Esophagus (tissue), 2 donors: ENCODE measurements around the gene TSPAN15. TPM values are rescaled to one million over a fixed set of nuclear protein-coding genes. Genes with fewer than 3 reads are reported as not detected.
"Not testable (repeated sequence)": the region's sequence is repeated elsewhere in the genome, so short reads cannot be mapped to it uniquely, and the experiment has no call there.

Source experiments
- H3K27ac ChIP-seq, 2 donors: one replicate each; pipeline ENCODE4 v1.5.1; 2013; ENCODE audit warnings: low read depth in 2 of 2, mild to moderate bottlenecking in 2 of 2, inconsistent platforms in 1 of 2, low read length in 1 of 2, moderate library complexity in 1 of 2
- H3K27me3 ChIP-seq, 2 donors: one replicate each; pipeline ENCODE4 v1.6.1; 2013; ENCODE audit warnings: low read length in 2 of 2, control low read depth in 1 of 2, mild to moderate bottlenecking in 1 of 2; ENCODE audit not compliant: insufficient read depth in 2 of 2, control insufficient read depth in 1 of 2
- H3K36me3 ChIP-seq, 2 donors: one replicate each; pipeline ENCODE4 v1.6.1; 2013; ENCODE audit warnings: low read length in 1 of 2; ENCODE audit not compliant: control insufficient read depth in 2 of 2, insufficient read depth in 2 of 2
- H3K4me1 ChIP-seq, 2 donors: one replicate each; pipeline ENCODE4 v1.6.1; 2013; ENCODE audit warnings: low read length in 1 of 2; ENCODE audit not compliant: control insufficient read depth in 2 of 2, insufficient read depth in 2 of 2
- H3K4me3 ChIP-seq, 2 donors: one replicate each; pipeline ENCODE4 v1.5.1; 2013; ENCODE audit warnings: low read length in 2 of 2, mild to moderate bottlenecking in 2 of 2, low read depth in 1 of 2, moderate library complexity in 1 of 2
- H3K9me3 ChIP-seq, 2 donors: one replicate each; pipeline ENCODE4 v1.6.1; 2013; ENCODE audit warnings: mild to moderate bottlenecking in 2 of 2, low read depth in 1 of 2, low read length in 1 of 2, moderate library complexity in 1 of 2; ENCODE audit not compliant: control insufficient read depth in 2 of 2, insufficient read depth in 1 of 2
- WGBS, 2 donors: extraction: QIAGEN DNeasy Blood & Tissue Kit; methylation state at CpG; one replicate each; pipeline ENCODE4 v1.1.7; 2013; 5-methylcytosine and 5-hydroxymethylcytosine counted together
- polyA plus RNA-seq, 2 donors: library from polyadenylated mRNA; stranded (reverse); fragments of 200-250 nt; gene quantifications; one replicate each; pipeline ENCODE4 v1.2.3, GENCODE V29; 2013
- donor health status: healthy with polysubstance abuse.
- donor health status: Bipolar disorder and iron deficiency.

TSPAN15 gene
- polyA plus RNA-seq, 2 donors, result 8.0 to 23.8 TPM

DNA sequence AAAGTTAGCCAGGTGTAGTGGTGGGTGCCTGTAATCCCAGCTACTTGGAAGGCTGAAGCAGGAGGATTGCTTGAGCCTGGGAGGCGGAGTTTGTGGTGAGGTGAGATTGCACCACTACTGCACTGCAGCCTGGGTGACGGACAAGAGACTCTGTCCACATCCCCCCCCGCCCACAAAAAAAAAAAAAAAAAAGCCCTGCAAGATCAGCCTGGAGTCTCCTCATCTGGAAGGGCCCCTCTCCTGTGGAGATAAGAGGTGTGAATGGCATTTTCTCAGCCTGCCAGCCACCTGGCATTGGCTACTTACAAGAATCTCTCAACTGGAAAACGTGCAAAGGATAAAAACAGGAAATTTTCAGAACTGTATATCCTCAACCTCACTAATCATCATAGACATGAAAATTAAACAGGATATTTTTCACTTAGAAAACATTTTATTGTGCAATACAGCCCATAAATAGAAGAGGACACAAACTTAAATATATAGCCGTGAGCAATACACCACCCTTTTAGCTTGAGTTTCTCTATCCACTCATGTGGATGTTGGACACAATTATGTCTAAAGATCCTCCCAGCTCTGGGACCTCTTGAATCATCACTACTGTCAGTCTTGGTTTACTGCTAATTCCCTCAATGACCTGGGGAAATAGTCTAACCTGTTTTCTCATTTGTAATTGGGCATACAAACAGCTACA, 11.3 kb upstream of the TSPAN15 start:
- Histone ChIP-seq H3K27me3 (peaks cover 0 to 3% of the 10 kb centered on the region in 2 donors), H3K36me3 (no peaks in the 10 kb centered on the region), H3K27ac (peak overlapping the region in 1 of 2 donors; percentile 31), H3K4me3 (no peak overlapping the region), H3K9me3 (no peaks in the 10 kb centered on the region), H3K4me1 (peaks cover 7 to 11% of the 10 kb centered on the region in 2 donors)
- 28 to 41% methylated on average over 5 of the region's 5 CpGs for WGBS, 2 donors

DNA sequence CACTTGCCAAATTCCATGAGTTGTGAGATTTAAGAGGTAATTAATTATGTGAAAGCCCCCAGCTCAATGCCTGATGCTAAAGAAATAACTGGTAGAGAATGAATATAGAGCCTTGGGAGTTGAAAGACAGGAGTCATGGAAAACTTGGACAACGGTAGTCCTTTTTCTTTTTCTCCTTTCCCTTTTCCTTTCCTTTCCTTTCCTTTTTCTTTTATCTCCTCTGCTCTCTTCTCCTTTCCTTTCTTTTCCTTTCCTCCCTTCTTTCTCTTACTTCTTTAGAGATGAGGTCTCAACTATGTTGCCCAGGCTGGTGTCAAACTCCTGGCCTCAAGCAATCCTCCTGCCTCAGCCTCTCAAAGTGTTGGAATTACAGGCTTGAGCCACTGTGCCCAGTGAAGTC, 7.9 kb upstream of the TSPAN15 start:
- peaks cover 0 to 3% of the 10 kb centered on the region in 2 donors for H3K27me3 ChIP-seq
- no peaks in the 10 kb centered on the region for H3K9me3 ChIP-seq
- no peak overlapping the region for H3K27ac ChIP-seq
- no peaks in the 10 kb centered on the region for H3K36me3 ChIP-seq
- WGBS, 2 donors, result 92 to 96% methylated on average over 1 of the region's 1 CpG
- peaks cover 5 to 22% of the 10 kb centered on the region in 2 donors for H3K4me1 ChIP-seq
- H3K4me3 ChIP-seq, result no peak overlapping the region

DNA sequence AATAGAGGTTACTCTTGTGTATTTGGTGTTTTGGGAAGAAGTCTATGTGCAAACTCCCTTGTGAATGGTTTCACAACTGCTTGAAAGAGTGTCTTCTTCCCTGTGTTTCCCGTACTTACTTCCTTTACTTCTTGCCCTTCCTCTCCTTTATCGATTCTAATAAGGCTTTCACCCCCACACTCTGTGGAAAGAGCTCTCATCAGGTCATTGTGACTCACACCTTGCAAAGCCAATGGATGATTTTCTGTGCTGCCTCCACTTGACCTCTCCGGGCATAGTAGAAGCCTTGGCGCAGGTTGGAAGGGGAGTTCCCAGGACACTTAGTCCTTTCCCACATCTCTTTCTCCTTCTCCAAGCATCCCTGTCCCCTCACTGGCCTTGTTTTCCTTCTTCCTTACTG, 6.2 kb upstream of the TSPAN15 start:
- H3K4me3 ChIP-seq, result no peak overlapping the region
- no peak overlapping the region for H3K27ac ChIP-seq
- 79 to 86% methylated on average over 4 of the region's 4 CpGs for WGBS, 2 donors
- H3K36me3 ChIP-seq, result no peaks in the 10 kb centered on the region
- H3K9me3 ChIP-seq, result no peaks in the 10 kb centered on the region
- H3K27me3 ChIP-seq, result peaks cover 0 to 3% of the 10 kb centered on the region in 2 donors
- peaks cover 0 to 15% of the 10 kb centered on the region in 2 donors for H3K4me1 ChIP-seq

DNA sequence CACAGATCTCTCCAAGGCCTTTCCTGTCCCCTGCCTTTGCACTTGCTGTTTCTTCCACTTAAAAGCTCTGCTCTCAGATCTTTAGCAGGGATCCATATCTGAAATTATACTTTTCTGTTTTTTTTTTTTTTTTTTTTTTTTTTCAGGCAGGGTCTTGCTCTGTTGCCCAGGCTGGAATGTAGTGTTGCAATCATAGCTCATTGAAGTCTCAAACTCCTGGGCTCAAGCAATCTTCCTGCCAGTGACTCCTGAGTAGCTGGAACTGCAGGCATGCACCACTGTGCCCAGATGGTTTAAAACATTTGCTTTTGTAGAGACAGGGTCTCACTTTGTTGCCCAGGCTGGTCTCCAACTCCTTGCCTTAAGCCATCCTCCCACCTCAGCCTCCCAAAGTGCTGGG, 5.0 kb upstream of the TSPAN15 start:
- Histone ChIP-seq H3K27ac (peak overlapping the region; percentile 1 to 82), H3K4me3 (no peak overlapping the region), H3K4me1 (peaks cover 0 to 14% of the 10 kb centered on the region in 2 donors)

DNA sequence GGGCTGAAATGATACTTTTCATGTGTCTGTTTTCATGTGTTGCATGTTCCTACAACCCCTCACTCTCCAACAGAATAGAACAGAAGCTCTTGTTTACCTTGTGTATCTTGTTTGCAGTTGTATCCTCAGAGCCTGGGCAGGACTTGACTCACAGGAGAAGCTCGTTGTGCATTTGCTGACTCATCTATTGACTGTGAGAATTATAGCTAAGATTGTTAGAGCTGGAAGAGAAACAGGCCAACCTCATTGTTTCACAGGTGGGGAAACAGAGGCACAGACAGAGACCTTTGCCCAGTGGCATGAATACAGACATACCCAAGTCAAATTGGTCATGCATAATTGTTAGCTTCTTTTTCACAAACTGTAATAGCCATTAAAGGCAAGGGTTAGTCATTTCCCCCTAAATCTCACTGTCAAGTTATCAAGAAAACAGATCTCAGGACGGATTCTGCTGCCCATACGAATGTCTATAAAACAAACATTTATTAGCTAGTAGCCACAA, 4.6 kb upstream of the TSPAN15 start:
- no peaks in the 10 kb centered on the region for H3K36me3 ChIP-seq
- H3K9me3 ChIP-seq, result no peaks in the 10 kb centered on the region
- WGBS, 2 donors, result 29 to 43% methylated on average over 3 of the region's 3 CpGs
- H3K4me3 ChIP-seq, result no peak overlapping the region
- H3K27ac ChIP-seq, result peak overlapping the region; percentile 1 to 82
- peaks cover 2 to 14% of the 10 kb centered on the region in 2 donors for H3K4me1 ChIP-seq
- peaks cover 0 to 3% of the 10 kb centered on the region in 2 donors for H3K27me3 ChIP-seq

More for the DNA sequence above, 5.0 kb upstream of the TSPAN15 start:
- no peaks in the 10 kb centered on the region for H3K36me3 ChIP-seq
- peaks cover 0 to 3% of the 10 kb centered on the region in 2 donors for H3K27me3 ChIP-seq
- no peaks in the 10 kb centered on the region for H3K9me3 ChIP-seq

DNA sequence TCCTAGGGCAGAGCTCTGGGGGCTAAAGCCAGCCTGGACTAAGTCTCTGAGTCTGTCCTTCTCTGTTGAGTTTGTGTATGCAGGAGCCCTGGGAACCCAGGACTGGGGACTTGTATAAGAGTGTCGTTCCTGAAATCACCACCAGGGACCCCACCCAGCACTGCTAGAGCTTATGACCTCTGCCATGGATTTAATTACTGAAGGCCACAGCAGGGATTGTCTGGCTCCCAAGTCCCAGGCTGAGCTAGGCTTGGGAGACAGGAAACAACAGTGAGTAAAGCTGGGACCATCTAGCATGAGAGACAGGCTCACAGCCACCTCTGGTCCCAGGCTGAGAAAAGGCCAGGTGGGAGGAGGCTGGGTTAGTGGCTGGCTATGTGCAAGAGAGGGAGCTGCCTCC, 1.4 kb upstream of the TSPAN15 start:
- peaks cover 7 to 24% of the 10 kb centered on the region in 2 donors for H3K4me1 ChIP-seq
- no peak overlapping the region for H3K4me3 ChIP-seq
- 0% methylated on average over 1 of the region's 1 CpG for WGBS, 2 donors

DNA sequence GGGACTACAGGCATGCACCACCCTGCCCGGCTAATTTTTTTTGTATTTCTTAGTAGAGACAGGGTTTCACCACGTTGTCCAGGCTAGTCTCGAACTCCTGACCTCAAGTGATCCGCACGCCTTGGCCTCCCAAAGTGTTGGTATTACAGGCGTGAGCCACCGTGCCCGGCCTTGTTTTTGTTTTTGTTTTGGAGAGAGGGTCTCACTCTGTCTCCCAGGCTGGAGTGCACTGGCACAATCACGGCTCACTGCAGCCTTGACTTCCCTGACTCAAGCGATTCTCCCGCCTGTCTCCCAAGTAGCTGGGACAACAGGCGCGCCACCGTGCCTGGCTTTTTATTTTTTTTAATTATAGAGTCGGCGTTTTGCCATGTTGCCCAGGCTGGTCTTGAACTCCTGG, 870 bp upstream of the TSPAN15 start:
- H3K4me3 ChIP-seq, H3K27me3 ChIP-seq, H3K36me3 ChIP-seq, H3K9me3 ChIP-seq: not testable (repeated sequence)
- Histone ChIP-seq H3K4me1 (peaks cover 7 to 24% of the 10 kb centered on the region in 2 donors), H3K27ac (peak overlapping the region; percentile 69 to 91)
- WGBS, 2 donors, result 84 to 86% methylated on average over 16 of the region's 16 CpGs

More for the DNA sequence above, 1.4 kb upstream of the TSPAN15 start:
- Histone ChIP-seq H3K9me3 (no peaks in the 10 kb centered on the region), H3K36me3 (no peaks in the 10 kb centered on the region), H3K27ac (peak overlapping the region; percentile 61 to 91), H3K27me3 (no peaks in the 10 kb centered on the region)

DNA sequence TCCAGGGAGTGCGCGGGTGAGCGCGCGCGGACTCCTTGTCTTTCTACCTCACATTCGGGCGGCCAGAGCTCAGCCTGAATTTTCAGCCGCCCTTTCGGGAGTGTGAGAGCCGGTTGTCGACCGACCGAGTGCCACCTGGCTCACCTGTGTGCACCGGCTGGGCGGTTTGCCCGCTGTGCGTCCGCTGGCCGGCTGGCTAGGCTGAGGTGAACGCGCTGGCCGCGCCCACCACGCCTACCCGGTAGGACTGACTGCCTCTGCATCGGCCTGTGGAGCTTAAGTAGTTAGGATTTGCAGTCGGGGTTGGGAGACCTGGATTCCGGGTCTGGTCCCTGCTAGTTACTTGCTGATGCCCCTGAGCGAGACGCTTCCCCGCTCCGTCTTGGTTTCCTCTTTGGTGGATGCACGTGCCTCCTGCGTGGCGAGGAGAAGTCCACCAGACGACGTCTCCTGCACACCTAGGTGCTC, 553 bp downstream of the TSPAN15 start:
- Histone ChIP-seq H3K9me3 (no peaks in the 10 kb centered on the region), H3K4me1 (peaks cover 7 to 15% of the 10 kb centered on the region in 2 donors), H3K27me3 (no peaks in the 10 kb centered on the region), H3K36me3 (peaks cover 0 to 4% of the 10 kb centered on the region in 2 donors), H3K4me3 (peak overlapping the region; percentile 64 to 67), H3K27ac (peak overlapping the region; percentile 69 to 91)
- 8 to 10% methylated on average over 38 of the region's 38 CpGs for WGBS, 2 donors

DNA sequence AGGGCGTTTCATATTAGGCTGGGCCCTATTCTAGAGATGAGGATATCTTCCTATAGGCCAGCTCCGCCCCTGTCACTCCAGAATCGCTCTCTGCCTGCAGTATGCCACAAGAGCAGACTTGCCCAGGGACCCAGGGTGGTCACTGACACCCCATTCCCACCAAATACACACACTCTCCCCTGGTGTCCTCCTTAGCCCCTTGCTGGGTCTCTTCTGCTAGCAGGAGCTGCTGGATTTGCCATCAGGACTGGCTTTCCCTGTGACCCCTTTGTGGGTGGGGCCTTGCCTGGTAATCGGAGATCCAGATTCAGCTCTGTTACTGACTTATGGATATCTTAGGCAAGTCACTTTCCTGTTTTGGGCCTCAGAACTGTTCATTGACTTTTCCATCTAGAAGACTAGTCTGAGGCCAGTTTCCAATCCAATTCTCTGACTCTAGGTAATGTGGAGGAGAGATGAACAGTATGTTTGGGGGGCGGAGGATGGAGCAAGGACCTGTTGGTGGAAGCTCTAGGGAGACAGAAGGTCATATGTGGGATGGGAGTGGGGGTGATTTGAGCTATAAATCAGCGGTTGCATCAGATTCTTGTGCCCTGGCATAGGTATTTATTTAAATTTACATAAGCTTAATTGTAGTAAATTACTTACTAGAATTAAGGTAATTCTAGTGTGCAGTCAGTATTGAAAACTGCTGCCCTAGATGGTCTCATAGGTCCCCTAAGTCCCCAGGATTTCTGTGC, 1.6 kb downstream of the TSPAN15 start:
- 84% methylated on average over 6 of the region's 6 CpGs for WGBS, 2 donors

More for the DNA sequence above, 1.6 kb downstream of the TSPAN15 start:
- Histone ChIP-seq H3K4me1 (peaks cover 8 to 18% of the 10 kb centered on the region in 2 donors), H3K27me3 (no peaks in the 10 kb centered on the region), H3K4me3 (peak overlapping the region in 1 of 2 donors; percentile 67), H3K36me3 (peaks cover 0 to 10% of the 10 kb centered on the region in 2 donors), H3K9me3 (no peaks in the 10 kb centered on the region), H3K27ac (peak overlapping the region; percentile 2 to 20)
